Adrenal gland (tissue), 5 donors: ENCODE measurements around the gene IPO13.

Source experiments
- POLR2A ChIP-seq, 2 donors: fragments of 450-650 bp; IDR thresholded peaks; one replicate each; pipeline ENCODE4 v1.6.1; 2017; ENCODE audit warnings: antibody characterized with exemption in 2 of 2, mild to moderate bottlenecking in 2 of 2, moderate library complexity in 1 of 2
- TF ChIP-seq, protein P1 (sequence below), 6 experiments: fragments of 450-650 bp in 4 of 6; fragments of 200-600 bp in 2 of 6; sonication (generic) in 1 of 6; IDR thresholded peaks; 1 replicate in 5 of 6; 2 replicates in 1 of 6; pipeline versions ENCODE4 v1.5.1 to v1.8.0; 2016 to 2021; ENCODE audit warnings: antibody characterized with exemption in 6 of 6, mild to moderate bottlenecking in 2 of 6, moderate library complexity in 1 of 6
- donor health status: DM: no; HTN: no; CAD: no.

- TF ChIP-seq, protein P1, sequence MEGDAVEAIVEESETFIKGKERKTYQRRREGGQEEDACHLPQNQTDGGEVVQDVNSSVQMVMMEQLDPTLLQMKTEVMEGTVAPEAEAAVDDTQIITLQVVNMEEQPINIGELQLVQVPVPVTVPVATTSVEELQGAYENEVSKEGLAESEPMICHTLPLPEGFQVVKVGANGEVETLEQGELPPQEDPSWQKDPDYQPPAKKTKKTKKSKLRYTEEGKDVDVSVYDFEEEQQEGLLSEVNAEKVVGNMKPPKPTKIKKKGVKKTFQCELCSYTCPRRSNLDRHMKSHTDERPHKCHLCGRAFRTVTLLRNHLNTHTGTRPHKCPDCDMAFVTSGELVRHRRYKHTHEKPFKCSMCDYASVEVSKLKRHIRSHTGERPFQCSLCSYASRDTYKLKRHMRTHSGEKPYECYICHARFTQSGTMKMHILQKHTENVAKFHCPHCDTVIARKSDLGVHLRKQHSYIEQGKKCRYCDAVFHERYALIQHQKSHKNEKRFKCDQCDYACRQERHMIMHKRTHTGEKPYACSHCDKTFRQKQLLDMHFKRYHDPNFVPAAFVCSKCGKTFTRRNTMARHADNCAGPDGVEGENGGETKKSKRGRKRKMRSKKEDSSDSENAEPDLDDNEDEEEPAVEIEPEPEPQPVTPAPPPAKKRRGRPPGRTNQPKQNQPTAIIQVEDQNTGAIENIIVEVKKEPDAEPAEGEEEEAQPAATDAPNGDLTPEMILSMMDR (IDR thresholded peaks at IDR 0.05): peak in 1 of 6 experiments; percentile 2
- TF ChIP-seq POLR2A (IDR thresholded peaks at IDR 0.05): no peak
Observed at GRCh38 chr1:43969416-43969745, 22.6 kb downstream of the IPO13 start.
